ENCODE data around the gene KRT26. TPM values are rescaled to one million over a fixed set of nuclear protein-coding genes. Genes with fewer than 3 reads are reported as not detected.
"Not testable (repeated sequence)": the region's sequence is repeated elsewhere in the genome, so short reads cannot be mapped to it uniquely, and the experiment has no call there.

KRT26 gene, protein sequence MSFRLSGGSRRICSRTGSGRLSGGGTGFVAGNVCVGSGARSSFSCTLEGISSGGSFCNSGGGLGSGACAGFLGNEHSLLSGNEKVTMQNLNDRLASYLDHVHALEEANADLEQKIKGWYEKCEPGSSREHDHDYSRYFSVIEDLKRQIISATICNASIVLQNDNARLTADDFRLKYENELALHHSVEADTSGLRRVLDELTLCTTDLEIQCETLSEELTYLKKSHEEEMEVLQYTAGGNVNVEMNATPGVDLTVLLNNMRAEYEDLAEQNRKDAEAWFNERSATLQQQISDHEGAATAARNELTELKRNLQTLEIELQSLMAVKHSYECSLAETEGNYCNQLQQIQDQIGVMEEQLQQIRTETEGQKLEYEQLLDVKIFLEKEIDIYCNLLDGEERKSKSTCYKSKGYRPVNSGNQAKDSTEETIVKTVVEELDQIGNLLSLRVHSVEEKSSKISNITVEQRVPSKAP
- total RNA-seq = not detected

DNA sequence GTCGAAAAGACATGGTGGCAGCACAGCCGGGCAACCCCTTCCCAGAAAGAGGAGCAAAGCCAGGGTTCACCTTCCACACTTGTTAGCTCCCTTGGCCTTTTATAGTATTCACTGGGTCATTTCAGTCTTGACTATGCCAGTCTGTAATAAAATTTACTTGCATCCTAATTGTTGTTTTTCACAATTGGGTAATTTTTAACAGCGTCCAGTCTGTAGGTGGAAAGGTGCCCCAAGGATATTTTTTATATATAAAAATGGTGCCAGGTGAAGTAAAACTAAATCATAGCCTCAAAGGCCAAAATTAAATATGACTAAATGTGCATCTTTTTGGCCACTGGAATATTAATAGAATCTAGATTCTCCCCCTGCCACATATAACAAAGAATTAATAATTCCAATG is at the start of gene KRT26:
TSS of gene KRT26 (minus strand) at position 101 of the 400 bp plus-strand sequence. CDS start at position 13, 88 bp downstream.
- no peaks in the 10 kb centered on the region for H3K4me1 Mint-ChIP-seq
- H3K36me3 Mint-ChIP-seq = no peaks in the 10 kb centered on the region
- H3K27ac Mint-ChIP-seq = no peak within 1 kb of the TSS
- H3K27me3 Mint-ChIP-seq = peaks cover 46% of the 10 kb centered on the region
- POLR2A ChIA-PET = no interaction called here
- H3K4me3 Mint-ChIP-seq = no peak within 1 kb of the TSS
- no peaks in the 10 kb centered on the region for H3K9me3 Mint-ChIP-seq
- no peak for ATAC-seq (ENCODE audit: low read depth)
- no peak for DNase-seq

DNA sequence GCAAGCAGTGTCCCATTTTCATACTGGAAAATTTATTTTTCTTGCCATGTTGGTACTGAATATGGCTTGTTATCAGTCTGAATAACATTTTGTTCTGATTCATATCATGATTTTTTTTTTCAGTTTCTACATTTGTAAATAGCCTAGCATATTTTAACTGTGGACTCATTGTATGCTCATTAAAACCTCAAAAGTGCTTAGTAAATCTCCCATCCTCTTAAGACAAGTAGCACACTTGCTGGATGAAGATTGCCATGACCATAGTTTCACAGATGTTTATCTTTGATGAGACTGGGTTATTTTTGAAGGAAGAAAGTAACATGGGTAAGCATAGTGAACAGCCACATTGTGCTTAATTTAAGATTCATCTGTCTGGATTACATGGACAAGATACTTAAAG is 49.5 kb upstream of the KRT26 start:
- no peaks in the 10 kb centered on the region for H3K27me3 Mint-ChIP-seq
- H3K9me3 Mint-ChIP-seq = peaks cover 1% of the 10 kb centered on the region
- POLR2A ChIA-PET = no interaction called here
- H3K4me3 Mint-ChIP-seq = no peak overlapping the region
- H3K27ac Mint-ChIP-seq = no peak overlapping the region
- peaks cover 22% of the 10 kb centered on the region for H3K36me3 Mint-ChIP-seq
- DNase-seq = no peak
- ATAC-seq (ENCODE audit: low read depth) = no peak
- H3K4me1 Mint-ChIP-seq = peaks cover 27% of the 10 kb centered on the region

DNA sequence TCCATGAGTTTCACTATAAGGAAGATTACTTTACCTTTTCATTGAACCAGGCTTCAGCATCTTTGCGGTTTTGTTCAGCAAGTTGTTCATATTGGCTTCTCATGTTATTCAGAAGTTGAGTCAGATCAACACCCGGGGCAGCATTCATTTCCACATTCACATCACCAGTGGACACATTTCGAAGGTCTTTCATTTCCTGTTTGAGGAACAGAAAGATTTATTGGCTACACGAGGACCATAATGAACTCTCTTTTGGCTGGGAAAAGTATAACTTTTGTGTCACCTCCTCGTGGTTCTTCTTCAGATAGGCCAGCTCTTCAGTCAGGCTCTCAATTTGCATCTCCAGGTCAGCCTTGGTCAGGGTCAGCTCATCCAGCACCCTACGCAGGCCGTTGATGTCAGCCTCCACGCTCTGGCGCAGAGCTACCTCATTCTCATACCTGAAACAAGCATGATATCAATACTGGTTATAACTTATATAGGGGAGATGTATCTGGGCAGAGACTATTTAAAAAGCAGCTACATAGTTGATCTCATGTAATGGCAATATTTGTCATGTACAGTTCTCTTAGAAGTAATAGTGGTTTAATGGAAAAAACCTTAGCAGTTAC is 48.3 kb upstream of the KRT26 start:
- H3K4me3 Mint-ChIP-seq = peak overlapping the region; percentile 84
- peaks cover 22% of the 10 kb centered on the region for H3K36me3 Mint-ChIP-seq
- H3K4me1 Mint-ChIP-seq = peaks cover 27% of the 10 kb centered on the region
- ATAC-seq (ENCODE audit: low read depth) (no peak), DNase-seq (no peak)
- no peaks in the 10 kb centered on the region for H3K27me3 Mint-ChIP-seq
- POLR2A ChIA-PET = no interaction called here
- H3K27ac Mint-ChIP-seq = no peak overlapping the region
- peaks cover 1% of the 10 kb centered on the region for H3K9me3 Mint-ChIP-seq

DNA sequence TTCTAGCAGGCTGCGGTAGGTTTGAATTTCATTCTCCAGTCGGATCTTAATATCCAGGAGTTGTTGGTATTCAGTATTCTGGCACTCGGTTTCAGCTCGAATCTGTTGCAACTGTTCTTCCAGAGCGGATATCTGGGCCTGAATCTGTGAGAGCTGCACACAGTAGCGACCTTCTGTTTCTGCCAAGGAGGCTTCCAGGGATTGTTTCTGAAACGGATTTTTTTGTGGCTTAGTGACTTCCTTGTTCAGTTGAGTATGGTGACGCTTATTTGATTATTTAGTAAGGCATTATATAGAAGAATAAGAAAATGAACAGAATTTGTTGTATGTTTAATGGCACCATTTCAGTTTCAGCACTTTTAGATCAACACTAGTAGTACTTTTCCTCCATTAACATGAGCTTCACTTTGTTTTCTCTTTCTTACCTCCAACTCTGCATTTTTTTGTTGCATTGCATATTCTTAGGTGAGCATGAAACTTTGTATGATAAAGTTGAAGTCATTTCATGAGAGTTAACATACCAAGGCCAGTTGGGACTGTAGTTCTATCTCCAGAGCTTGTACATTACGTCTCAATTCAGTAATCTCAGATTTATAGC is 47.6 kb upstream of the KRT26 start:
- Mint-ChIP-seq H3K27me3 (no peaks in the 10 kb centered on the region), H3K4me3 (peak overlapping the region; percentile 84), H3K27ac (peak overlapping the region; percentile 75), H3K9me3 (peaks cover 1% of the 10 kb centered on the region), H3K4me1 (peaks cover 27% of the 10 kb centered on the region), H3K36me3 (peaks cover 22% of the 10 kb centered on the region)
- DNase-seq = no peak
- POLR2A ChIA-PET = interaction anchor here (1.0 to 1.8 kb wide), 5 partner anchors 8 to 1197 kb away, joined by 4 to 19 read pairs (median 4); partner anchors contain the start of genes DNAJC7 and SMARCE1
- no peak for ATAC-seq (ENCODE audit: low read depth)

DNA sequence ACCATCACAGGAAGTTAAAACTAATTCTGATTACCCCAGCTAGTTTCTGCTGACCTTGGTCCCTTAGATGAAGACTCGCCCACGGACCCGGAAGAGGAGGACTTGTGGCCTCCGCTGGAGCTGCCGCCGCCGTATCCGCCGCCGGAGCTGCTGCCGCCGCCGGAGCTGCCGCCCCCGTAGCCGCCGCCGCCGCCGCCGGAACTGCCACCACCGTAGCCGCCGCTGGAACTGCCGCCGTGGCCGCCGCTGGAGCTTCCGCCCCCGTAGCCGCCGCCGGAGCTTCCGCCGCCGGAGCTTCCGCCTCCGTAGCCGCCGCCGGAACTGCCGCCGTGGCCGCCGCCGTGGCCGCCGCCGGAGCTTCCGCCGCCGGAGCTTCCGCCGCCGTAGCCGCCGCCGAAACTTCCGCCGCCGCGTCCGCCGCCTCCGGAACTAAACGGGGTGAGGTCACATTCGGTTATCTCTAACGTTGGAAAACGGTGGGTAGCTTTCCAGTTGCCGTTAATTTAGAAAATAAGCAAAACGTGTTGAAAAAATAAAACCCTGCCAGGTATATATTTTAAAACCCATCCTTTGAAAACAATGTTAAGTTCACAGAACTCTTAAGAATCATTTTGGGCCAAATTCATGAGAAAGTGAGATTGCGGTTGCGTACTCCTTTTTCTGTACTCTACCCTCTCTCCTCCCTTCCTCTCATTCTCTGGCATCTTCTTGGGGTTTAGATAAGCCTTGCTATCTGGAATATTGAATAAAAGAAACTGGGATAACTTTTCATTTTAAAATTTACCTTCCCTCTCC is 46.9 kb upstream of the KRT26 start:
- H3K27ac Mint-ChIP-seq = peak overlapping the region; percentile 76
- POLR2A ChIA-PET = interaction anchor here (0.6 to 1.8 kb wide), 7 partner anchors 9 to 1198 kb away, joined by 3 to 19 read pairs (median 4); partner anchors contain the start of genes DNAJC7 and SMARCE1
- peaks cover 5% of the 10 kb centered on the region for H3K27me3 Mint-ChIP-seq

DNA sequence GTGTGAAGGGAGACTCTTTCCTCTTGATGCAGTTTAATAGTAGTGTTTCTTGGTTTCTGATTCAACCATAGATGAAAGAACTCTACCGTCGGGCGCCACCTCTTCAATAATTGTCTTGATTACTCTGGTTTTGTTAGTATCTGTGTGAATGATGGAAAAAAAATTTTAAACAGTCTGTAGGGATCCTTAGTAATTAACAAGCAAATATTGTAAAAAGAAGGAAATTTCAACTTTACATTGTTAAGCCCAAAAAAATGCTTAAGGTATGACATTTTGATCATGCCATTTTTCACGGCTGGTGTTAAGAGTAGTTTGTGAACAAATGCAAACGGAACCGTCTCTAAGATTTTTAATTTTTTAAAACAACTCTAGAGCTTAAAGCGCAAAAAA is 46.3 kb upstream of the KRT26 start:
- Mint-ChIP-seq H3K27me3 (peaks cover 9% of the 10 kb centered on the region), H3K36me3 (peaks cover 21% of the 10 kb centered on the region), H3K4me3 (peak overlapping the region; percentile 87), H3K9me3 (peaks cover 1% of the 10 kb centered on the region), H3K4me1 (peaks cover 22% of the 10 kb centered on the region), H3K27ac (peak overlapping the region; percentile 76)
- no peak for ATAC-seq (ENCODE audit: low read depth)
- DNase-seq = no peak
- POLR2A ChIA-PET = interaction anchor here (0.8 to 1.8 kb wide), 5 partner anchors 9 to 871 kb away, joined by 3 to 19 read pairs (median 4); partner anchors contain the start of gene SMARCE1

More for the DNA sequence above, 46.9 kb upstream of the KRT26 start:
- peaks cover 22% of the 10 kb centered on the region for H3K4me1 Mint-ChIP-seq
- H3K4me3 Mint-ChIP-seq = peak overlapping the region; percentile 87
- DNase-seq = peak; percentile 87
- H3K9me3 Mint-ChIP-seq = peaks cover 1% of the 10 kb centered on the region
- peak; percentile 80 for ATAC-seq (ENCODE audit: low read depth)
- H3K36me3 Mint-ChIP-seq = peaks cover 22% of the 10 kb centered on the region

DNA sequence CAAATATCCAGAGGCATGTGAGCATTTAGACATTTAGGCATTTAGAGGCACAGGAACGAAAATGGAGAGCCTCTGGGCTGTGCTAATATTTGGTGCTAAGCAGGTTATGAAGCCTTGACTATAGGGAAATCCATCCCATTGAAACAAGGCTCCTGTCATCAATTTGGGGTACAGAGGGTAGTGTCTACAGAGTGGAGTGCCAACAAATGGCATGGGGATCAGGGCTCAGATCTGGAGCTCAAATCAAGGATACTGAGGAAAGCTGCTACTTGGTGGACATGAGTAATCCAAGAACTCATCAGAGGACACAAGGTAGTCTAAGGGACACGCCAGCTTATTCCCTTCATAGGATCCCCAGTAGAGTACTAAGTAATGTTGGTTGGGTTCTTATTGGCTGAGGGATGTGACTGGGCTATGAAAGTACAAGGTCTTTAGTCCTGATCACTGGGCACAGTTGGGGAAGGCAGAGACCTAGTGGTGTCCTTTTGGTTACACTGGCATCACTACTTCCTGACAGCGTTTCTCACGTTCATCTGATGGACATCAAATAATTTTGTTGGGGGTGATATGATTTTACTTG is 45.2 kb upstream of the KRT26 start:
- peak overlapping the region; percentile 64 for H3K27ac Mint-ChIP-seq
- ATAC-seq (ENCODE audit: low read depth) (no peak), DNase-seq (no peak)
- H3K4me3 Mint-ChIP-seq = peak overlapping the region; percentile 66
- POLR2A ChIA-PET = no interaction called here
- peaks cover 18% of the 10 kb centered on the region for H3K27me3 Mint-ChIP-seq
- peaks cover 1% of the 10 kb centered on the region for H3K9me3 Mint-ChIP-seq
- peaks cover 22% of the 10 kb centered on the region for H3K4me1 Mint-ChIP-seq
- H3K36me3 Mint-ChIP-seq = peaks cover 17% of the 10 kb centered on the region

DNA sequence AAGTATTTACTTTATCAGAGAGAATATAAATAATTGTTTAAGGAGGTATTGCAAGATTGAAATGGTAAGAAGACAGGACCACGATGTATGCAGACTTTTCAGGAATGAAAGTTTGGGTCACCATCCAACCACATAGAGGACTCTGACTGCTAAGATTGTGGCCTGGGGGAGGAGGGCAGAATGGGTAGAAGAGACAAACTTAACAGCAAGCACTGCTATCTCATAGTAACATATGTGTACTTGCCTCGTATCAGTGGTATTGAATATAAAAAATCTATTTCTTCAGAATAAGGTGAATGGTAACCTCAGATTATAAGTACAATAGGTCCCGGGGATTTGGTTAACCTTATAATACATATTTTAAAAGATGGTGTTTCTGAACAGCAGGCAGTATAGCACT is 44.6 kb upstream of the KRT26 start:
- H3K4me3 Mint-ChIP-seq = no peak overlapping the region
- DNase-seq = no peak
- no peak for ATAC-seq (ENCODE audit: low read depth)
- H3K4me1 Mint-ChIP-seq = peaks cover 22% of the 10 kb centered on the region
- no peak overlapping the region for H3K27ac Mint-ChIP-seq
- peaks cover 17% of the 10 kb centered on the region for H3K36me3 Mint-ChIP-seq
- H3K9me3 Mint-ChIP-seq = peaks cover 1% of the 10 kb centered on the region
- peaks cover 24% of the 10 kb centered on the region for H3K27me3 Mint-ChIP-seq
- POLR2A ChIA-PET = no interaction called here

DNA sequence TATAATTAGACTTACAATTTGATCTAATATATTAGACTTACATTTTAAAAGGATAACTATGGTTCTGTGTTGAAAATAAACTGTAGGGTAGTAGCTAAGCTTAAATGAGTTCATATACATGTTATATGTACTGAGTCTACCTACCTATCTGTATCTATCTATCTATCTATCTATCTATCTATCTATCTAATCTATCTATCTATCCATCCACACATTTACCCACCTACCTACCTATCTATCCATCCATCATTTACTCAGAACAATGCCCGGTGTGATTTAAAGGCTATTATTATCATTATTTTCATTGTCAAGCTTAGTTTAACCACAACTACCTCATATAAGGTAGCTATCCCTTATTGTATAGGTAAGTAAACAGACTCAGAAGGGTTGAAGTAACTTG is 43.4 kb upstream of the KRT26 start:
- no peak overlapping the region for H3K27ac Mint-ChIP-seq
- peaks cover 17% of the 10 kb centered on the region for H3K36me3 Mint-ChIP-seq
- DNase-seq (no peak), ATAC-seq (ENCODE audit: low read depth) (no peak)
- no peak overlapping the region for H3K4me3 Mint-ChIP-seq
- peaks cover 18% of the 10 kb centered on the region for H3K4me1 Mint-ChIP-seq
- POLR2A ChIA-PET = no interaction called here
- H3K9me3 Mint-ChIP-seq = peaks cover 1% of the 10 kb centered on the region
- peaks cover 35% of the 10 kb centered on the region for H3K27me3 Mint-ChIP-seq

DNA sequence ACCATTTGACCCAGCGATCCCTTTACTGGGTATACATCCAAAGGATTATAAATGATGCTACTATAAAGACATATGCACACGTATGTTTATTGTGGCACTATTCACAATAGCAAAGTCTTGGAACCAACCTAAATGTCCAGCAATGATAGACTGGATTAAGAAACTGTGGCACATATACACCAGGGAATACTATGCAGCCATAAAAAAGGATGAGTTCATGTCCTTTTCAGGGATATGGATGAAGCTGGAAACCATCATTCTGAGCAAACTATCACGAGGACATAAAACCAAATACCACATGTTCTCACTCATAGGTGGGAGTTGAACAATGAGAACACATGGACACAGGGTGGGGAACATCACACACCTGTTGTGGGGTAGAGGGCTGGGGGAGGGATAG is 42.7 kb upstream of the KRT26 start:
- H3K36me3 Mint-ChIP-seq = peaks cover 13% of the 10 kb centered on the region
- ATAC-seq (ENCODE audit: low read depth); H3K4me3 Mint-ChIP-seq; H3K9me3 Mint-ChIP-seq; POLR2A ChIA-PET; H3K27ac Mint-ChIP-seq; DNase-seq: not testable (repeated sequence)
- peaks cover 42% of the 10 kb centered on the region for H3K27me3 Mint-ChIP-seq
- H3K4me1 Mint-ChIP-seq = peaks cover 10% of the 10 kb centered on the region

DNA sequence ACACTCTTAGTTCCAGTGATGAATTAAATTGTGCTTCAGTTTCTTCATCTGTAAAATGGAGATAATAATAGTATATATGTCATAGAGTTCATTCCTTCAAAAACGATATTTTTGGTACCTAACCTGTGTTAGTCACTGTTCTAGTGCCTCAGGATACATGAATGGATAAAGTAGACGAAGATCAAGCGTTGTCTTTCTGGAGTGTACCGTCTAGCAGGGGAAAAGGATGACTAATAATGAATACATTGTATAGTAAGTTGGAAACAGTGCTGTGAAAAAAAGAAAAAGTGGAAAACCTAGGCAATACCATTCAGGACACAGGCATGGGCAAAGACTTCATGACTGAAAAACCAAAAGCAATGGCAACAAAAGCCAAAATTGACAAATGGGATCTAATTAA is 41.8 kb upstream of the KRT26 start:
- POLR2A ChIA-PET = no interaction called here
- ATAC-seq (ENCODE audit: low read depth) = no peak
- Mint-ChIP-seq H3K27me3 (peaks cover 50% of the 10 kb centered on the region), H3K27ac (no peak overlapping the region), H3K36me3 (peaks cover 13% of the 10 kb centered on the region), H3K4me3 (no peak overlapping the region), H3K9me3 (peaks cover 1% of the 10 kb centered on the region), H3K4me1 (peaks cover 6% of the 10 kb centered on the region)
- DNase-seq = no peak

DNA sequence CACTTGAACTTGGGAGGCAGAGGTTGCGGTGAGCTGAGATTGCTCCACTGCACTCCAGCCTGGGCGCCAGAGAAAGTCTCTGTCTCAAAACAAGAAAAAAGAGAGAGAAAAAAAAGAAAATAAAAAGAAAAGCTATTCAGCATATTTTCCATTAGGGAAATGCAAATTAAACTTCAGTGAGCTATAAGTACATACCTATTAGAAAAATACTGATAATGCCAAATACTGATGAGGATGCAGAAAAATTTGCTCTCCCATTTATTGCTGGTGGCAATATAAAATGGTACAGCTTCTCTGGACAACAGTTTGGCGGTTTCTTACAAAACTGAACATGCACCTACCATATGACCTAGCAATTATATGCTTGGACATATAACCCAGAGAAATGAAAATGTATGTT is 40.6 kb upstream of the KRT26 start:
- Mint-ChIP-seq H3K36me3 (peaks cover 10% of the 10 kb centered on the region), H3K27ac (no peak overlapping the region), H3K27me3 (peaks cover 57% of the 10 kb centered on the region), H3K9me3 (peaks cover 1% of the 10 kb centered on the region), H3K4me3 (no peak overlapping the region), H3K4me1 (peaks cover 2% of the 10 kb centered on the region)
- POLR2A ChIA-PET = no interaction called here
- ATAC-seq (ENCODE audit: low read depth) (no peak), DNase-seq (no peak)

DNA sequence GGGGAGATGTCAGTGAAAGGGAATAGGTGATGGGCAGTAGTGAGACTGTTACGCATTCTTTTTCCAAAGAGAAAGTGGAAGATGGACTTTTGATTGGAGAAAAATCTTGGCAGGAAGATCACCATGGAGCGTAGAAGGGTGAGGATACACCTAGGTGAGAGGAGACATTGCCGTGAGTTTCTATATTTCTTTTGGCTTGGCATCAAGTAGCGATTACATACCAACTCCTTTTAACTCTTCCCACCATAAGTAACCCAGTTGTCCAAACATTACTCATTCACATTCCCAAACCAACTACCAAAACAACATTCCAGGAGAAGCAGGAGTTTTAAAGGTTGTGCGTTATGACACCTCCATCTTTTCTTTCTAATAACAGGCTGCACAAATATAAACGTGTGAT is 38.5 kb upstream of the KRT26 start:
- H3K4me3 Mint-ChIP-seq = no peak overlapping the region
- H3K27me3 Mint-ChIP-seq = peaks cover 68% of the 10 kb centered on the region
- no peak overlapping the region for H3K27ac Mint-ChIP-seq
- no peaks in the 10 kb centered on the region for H3K4me1 Mint-ChIP-seq
- H3K9me3 Mint-ChIP-seq = no peaks in the 10 kb centered on the region
- POLR2A ChIA-PET = no interaction called here
- H3K36me3 Mint-ChIP-seq = no peaks in the 10 kb centered on the region
- ATAC-seq (ENCODE audit: low read depth) (no peak), DNase-seq (no peak)
